SK-N-SH (cell line): ENCODE measurements around the gene CLDN16.

Experiments used
- EZH2phosphoT487 ChIP-seq: fragments of 200-600 bp; sonication (generic); IDR thresholded peaks from 2 replicates; pipeline ENCODE4 v1.6.1; 2017; ENCODE audit warnings: low read depth, mixed run types, mild to moderate bottlenecking, antibody characterized with exemption, moderate library complexity, borderline replicate concordance
- FOXJ3 ChIP-seq: sonication (generic); formaldehyde crosslinking; IDR thresholded peaks from 2 replicates; pipeline ENCODE4 v1.5.1; 2020; ENCODE audit warnings: mild to moderate bottlenecking, missing genetic modification reagents
- MXI1 ChIP-seq: IDR thresholded peaks from 2 replicates; pipeline ENCODE4 v1.6.1; 2012; ENCODE audit warnings: mild to moderate bottlenecking, low read depth, low read length, improper control_type of control experiment
- POLR2AphosphoS5 ChIP-seq: IDR thresholded peaks from 2 replicates; pipeline ENCODE4 v1.6.1; 2012; ENCODE audit warnings: low read depth, low read length
- SIN3A ChIP-seq: IDR thresholded peaks from 2 replicates; pipeline ENCODE4 v1.6.1; 2012; ENCODE audit warnings: low read depth, mild to moderate bottlenecking, low read length, moderate library complexity, borderline replicate concordance
- TAF1 ChIP-seq: IDR thresholded peaks from 2 replicates; pipeline ENCODE4 v1.6.1; 2012; ENCODE audit warnings: low read depth, mild to moderate bottlenecking, low read length, moderate library complexity, borderline replicate concordance
- TCF12 ChIP-seq: IDR thresholded peaks from 2 replicates; pipeline ENCODE4 v1.4.0; 2012
- YY1 ChIP-seq: IDR thresholded peaks from 2 replicates; pipeline ENCODE4 v1.4.0; 2012; ENCODE audit warnings: low read depth, mild to moderate bottlenecking
- TF ChIP-seq, protein P1 (sequence below): fragments of 200-600 bp; sonication (generic); IDR thresholded peaks from 2 replicates; pipeline ENCODE4 v1.6.1; 2017; ENCODE audit warnings: antibody characterized with exemption, mild to moderate bottlenecking, moderate library complexity
- TF ChIP-seq, protein P2 (sequence below): IDR thresholded peaks from 2 replicates; pipeline ENCODE4 v1.6.1; 2012; ENCODE audit warnings: mild to moderate bottlenecking, low read depth, low read length, moderate library complexity
- TF ChIP-seq, protein P3 (sequence below): fragments of 150-350 bp; IDR thresholded peaks from 2 replicates; pipeline ENCODE4 v1.6.1; 2016; ENCODE audit warnings: mild to moderate bottlenecking, low read depth, low read length
- TF ChIP-seq, protein P4 (sequence below): IDR thresholded peaks from 2 replicates; pipeline ENCODE4 v1.4.0; 2012; ENCODE audit warnings: low read depth

DNA sequence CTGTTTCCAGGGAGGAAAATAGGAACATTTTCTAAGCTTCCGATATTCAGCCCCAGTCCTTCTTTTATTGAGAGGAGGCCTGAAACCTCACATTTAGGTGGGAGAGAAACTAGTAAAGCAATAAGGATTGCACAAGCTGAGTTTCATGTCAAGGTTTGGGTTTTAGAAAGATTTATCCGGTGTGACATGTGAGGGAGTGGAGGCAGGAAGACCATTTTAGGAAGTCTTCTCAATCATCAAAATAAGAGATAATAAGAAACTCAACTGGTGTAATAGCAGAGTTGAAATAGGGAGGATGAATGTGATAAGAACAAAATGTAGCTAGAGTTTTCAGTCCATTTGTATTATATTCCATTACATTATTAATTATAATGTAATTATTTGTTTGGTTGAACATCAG lies 27.7 kb upstream of the CLDN16 start:
- TF ChIP-seq, protein P1, sequence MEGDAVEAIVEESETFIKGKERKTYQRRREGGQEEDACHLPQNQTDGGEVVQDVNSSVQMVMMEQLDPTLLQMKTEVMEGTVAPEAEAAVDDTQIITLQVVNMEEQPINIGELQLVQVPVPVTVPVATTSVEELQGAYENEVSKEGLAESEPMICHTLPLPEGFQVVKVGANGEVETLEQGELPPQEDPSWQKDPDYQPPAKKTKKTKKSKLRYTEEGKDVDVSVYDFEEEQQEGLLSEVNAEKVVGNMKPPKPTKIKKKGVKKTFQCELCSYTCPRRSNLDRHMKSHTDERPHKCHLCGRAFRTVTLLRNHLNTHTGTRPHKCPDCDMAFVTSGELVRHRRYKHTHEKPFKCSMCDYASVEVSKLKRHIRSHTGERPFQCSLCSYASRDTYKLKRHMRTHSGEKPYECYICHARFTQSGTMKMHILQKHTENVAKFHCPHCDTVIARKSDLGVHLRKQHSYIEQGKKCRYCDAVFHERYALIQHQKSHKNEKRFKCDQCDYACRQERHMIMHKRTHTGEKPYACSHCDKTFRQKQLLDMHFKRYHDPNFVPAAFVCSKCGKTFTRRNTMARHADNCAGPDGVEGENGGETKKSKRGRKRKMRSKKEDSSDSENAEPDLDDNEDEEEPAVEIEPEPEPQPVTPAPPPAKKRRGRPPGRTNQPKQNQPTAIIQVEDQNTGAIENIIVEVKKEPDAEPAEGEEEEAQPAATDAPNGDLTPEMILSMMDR, result no peak
- TF ChIP-seq TCF12 (no peak), SIN3A (no peak), FOXJ3 (CRISPR knock-in tag) (no peak), TAF1 (no peak), MXI1 (no peak), POLR2AphosphoS5 (no peak), EZH2phosphoT487 (no peak), YY1 (no peak)
- TF ChIP-seq, protein P2, sequence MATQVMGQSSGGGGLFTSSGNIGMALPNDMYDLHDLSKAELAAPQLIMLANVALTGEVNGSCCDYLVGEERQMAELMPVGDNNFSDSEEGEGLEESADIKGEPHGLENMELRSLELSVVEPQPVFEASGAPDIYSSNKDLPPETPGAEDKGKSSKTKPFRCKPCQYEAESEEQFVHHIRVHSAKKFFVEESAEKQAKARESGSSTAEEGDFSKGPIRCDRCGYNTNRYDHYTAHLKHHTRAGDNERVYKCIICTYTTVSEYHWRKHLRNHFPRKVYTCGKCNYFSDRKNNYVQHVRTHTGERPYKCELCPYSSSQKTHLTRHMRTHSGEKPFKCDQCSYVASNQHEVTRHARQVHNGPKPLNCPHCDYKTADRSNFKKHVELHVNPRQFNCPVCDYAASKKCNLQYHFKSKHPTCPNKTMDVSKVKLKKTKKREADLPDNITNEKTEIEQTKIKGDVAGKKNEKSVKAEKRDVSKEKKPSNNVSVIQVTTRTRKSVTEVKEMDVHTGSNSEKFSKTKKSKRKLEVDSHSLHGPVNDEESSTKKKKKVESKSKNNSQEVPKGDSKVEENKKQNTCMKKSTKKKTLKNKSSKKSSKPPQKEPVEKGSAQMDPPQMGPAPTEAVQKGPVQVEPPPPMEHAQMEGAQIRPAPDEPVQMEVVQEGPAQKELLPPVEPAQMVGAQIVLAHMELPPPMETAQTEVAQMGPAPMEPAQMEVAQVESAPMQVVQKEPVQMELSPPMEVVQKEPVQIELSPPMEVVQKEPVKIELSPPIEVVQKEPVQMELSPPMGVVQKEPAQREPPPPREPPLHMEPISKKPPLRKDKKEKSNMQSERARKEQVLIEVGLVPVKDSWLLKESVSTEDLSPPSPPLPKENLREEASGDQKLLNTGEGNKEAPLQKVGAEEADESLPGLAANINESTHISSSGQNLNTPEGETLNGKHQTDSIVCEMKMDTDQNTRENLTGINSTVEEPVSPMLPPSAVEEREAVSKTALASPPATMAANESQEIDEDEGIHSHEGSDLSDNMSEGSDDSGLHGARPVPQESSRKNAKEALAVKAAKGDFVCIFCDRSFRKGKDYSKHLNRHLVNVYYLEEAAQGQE, result no peak
- TF ChIP-seq, protein P3, sequence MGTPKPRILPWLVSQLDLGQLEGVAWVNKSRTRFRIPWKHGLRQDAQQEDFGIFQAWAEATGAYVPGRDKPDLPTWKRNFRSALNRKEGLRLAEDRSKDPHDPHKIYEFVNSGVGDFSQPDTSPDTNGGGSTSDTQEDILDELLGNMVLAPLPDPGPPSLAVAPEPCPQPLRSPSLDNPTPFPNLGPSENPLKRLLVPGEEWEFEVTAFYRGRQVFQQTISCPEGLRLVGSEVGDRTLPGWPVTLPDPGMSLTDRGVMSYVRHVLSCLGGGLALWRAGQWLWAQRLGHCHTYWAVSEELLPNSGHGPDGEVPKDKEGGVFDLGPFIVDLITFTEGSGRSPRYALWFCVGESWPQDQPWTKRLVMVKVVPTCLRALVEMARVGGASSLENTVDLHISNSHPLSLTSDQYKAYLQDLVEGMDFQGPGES, result no peak
- TF ChIP-seq, protein P4, sequence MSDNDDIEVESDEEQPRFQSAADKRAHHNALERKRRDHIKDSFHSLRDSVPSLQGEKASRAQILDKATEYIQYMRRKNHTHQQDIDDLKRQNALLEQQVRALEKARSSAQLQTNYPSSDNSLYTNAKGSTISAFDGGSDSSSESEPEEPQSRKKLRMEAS, result no peak
